Immature natural killer cell (primary cell): ENCODE data around the gene CUBN. TPM values are rescaled to one million over a fixed set of nuclear protein-coding genes. Genes with fewer than 3 reads are reported as not detected.
A peak's percentile ranks its signal among the peaks of the same experiment; 100 is the strongest.
"Not testable (repeated sequence)": the region's sequence is repeated elsewhere in the genome, so short reads cannot be mapped to it uniquely, and the experiment has no call there.

Experiments
- DNase-seq, 3 donors: peaks; one replicate each; pipeline ENCODE4 v3.0.0; 2022; ENCODE audit warnings: mixed read lengths in 1 of 3
- H3K27ac Mint-ChIP-seq, 6 donors: one replicate each; pipeline ENCODE4 v1.8.0; 2020; ENCODE audit warnings: mixed read lengths in 6 of 6, mild to moderate bottlenecking in 5 of 6, inconsistent platforms in 4 of 6, moderate library complexity in 3 of 6
- H3K27me3 Mint-ChIP-seq, 3 donors: one replicate each; pipeline ENCODE4 v1.8.0; 2020 to 2021; ENCODE audit warnings: low read depth in 3 of 3, mild to moderate bottlenecking in 3 of 3, mixed read lengths in 3 of 3, moderate library complexity in 3 of 3, inconsistent platforms in 1 of 3
- H3K36me3 Mint-ChIP-seq, 3 donors: one replicate each; pipeline ENCODE4 v1.8.0; 2020; ENCODE audit warnings: mixed read lengths in 3 of 3, inconsistent platforms in 2 of 3, mild to moderate bottlenecking in 2 of 3
- H3K4me1 Mint-ChIP-seq, 2 donors: one replicate each; pipeline ENCODE4 v1.8.0; 2020; ENCODE audit warnings: inconsistent platforms in 2 of 2, mild to moderate bottlenecking in 2 of 2, mixed read lengths in 2 of 2, moderate library complexity in 1 of 2
- H3K4me3 Mint-ChIP-seq, 5 donors: one replicate each; pipeline ENCODE4 v1.8.0; 2020; ENCODE audit warnings: mild to moderate bottlenecking in 5 of 5, mixed read lengths in 5 of 5, inconsistent platforms in 3 of 5, moderate library complexity in 3 of 5
- H3K9me3 Mint-ChIP-seq, 6 donors: one replicate each; pipeline ENCODE4 v1.8.0; 2020; ENCODE audit warnings: mild to moderate bottlenecking in 6 of 6, mixed read lengths in 6 of 6, inconsistent platforms in 4 of 6, moderate library complexity in 3 of 6
- polyA plus RNA-seq, 3 donors: library from polyadenylated mRNA; unstranded; fragments of 300-500 nt; fragmentation: Illumina TruSeq; gene quantifications; one replicate each; pipeline ENCODE4 v1.2.3, GENCODE V29; 2021

The CUBN gene
- polyA plus RNA-seq, 3 donors from 2014 or later = 0.16 to 1.2 TPM; not detected in 1

DNA sequence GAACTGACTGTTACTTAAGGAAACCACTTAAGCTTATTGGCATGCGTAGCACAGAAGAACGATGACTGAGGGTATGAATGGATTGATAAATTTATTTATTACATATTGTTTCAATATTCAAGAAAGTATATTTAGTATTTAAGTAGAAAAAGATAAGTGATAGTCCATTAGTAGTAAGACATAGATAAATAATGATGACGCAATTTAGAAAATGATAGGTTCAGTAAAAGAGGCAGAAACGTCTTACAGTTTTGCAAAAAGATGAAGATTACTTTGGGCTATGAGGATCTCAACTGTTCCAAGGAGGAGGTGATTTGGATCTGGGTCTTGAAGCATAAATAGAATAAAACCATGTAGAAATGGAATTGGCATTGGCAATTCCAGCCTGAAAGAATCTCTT, 275.8 kb downstream of the CUBN start:
- H3K4me1 Mint-ChIP-seq = no peaks in the 10 kb centered on the region
- H3K27me3 Mint-ChIP-seq = peaks cover 0 to 2% (median 0%) of the 10 kb centered on the region in 3 donors
- no peak overlapping the region for H3K27ac Mint-ChIP-seq

DNA sequence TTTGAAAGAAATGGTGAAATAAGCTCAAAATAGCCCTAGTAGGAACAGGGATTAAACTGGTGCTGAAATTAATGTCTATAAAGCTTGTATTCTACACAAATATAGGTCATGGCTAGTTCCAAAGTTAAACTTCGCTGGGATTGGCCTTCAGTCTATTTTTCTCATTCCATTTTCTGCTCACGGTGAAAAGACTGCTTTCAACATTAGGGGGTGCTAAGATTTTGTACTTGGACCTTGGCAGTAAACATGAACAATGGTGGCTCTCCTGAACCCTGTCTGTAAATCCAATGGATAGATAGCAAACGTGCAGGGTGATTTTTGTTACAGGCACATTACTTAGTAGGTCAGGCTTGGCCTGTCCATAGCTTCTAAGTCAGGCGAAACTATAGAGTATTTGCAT, 276.4 kb downstream of the CUBN start:
- no peak overlapping the region for H3K4me3 Mint-ChIP-seq
- H3K4me1 Mint-ChIP-seq = no peaks in the 10 kb centered on the region
- peak overlapping the region in 1 of 6 donors; percentile 62 for H3K27ac Mint-ChIP-seq
- H3K27me3 Mint-ChIP-seq = peaks cover 0 to 2% (median 0%) of the 10 kb centered on the region in 3 donors
- H3K36me3 Mint-ChIP-seq = no peaks in the 10 kb centered on the region
- no peaks in the 10 kb centered on the region for H3K9me3 Mint-ChIP-seq
- no peak for DNase-seq

More for the DNA sequence above, 275.8 kb downstream of the CUBN start:
- DNase-seq = no peak
- Mint-ChIP-seq H3K9me3 (no peaks in the 10 kb centered on the region), H3K36me3 (no peaks in the 10 kb centered on the region), H3K4me3 (no peak overlapping the region)

- H3K27ac Mint-ChIP-seq = no peak overlapping the region
- H3K36me3 Mint-ChIP-seq = no peaks in the 10 kb centered on the region
- no peak for DNase-seq
- no peaks in the 10 kb centered on the region for H3K9me3 Mint-ChIP-seq
- H3K27me3 Mint-ChIP-seq = peaks cover 0 to 2% (median 0%) of the 10 kb centered on the region in 3 donors
- no peak overlapping the region for H3K4me3 Mint-ChIP-seq
- no peaks in the 10 kb centered on the region for H3K4me1 Mint-ChIP-seq
Measured at GRCh38 chr10:16852624-16853023, 277.0 kb downstream of the CUBN start.

DNA sequence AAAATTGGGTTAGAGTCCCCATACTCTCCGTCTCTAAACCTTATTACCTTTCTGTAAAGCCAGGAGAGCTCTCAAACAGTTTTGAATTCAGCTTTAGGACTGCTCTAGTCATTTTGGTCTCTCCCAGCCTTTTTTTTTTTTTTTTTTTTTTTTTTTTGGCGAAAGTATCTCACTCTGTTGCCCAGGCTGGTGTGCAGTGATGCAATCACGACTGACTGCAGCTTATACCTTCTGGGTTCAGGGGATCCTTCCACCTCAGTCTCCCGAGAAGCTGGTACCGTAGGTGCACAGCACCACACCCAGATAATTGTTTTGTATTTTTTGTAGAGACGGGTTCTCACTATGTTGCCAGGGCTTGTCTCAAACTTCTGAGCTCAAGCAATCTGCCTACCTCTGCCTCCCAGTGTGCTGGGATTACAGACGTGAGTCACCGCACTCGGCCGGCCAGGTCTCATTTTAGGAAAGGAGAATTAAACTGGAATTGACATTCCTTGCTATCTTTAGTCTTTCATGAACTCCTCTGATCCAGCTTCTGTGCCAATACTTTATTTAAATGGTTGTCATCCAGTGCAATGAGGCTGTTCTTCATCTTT, 281.0 kb downstream of the CUBN start:
- H3K9me3 Mint-ChIP-seq = no peaks in the 10 kb centered on the region
- H3K36me3 Mint-ChIP-seq = no peaks in the 10 kb centered on the region
- H3K27ac Mint-ChIP-seq = no peak overlapping the region
- DNase-seq = no peak
- no peaks in the 10 kb centered on the region for H3K4me1 Mint-ChIP-seq
- H3K27me3 Mint-ChIP-seq = peaks cover 0 to 2% (median 0%) of the 10 kb centered on the region in 3 donors
- H3K4me3 Mint-ChIP-seq = no peak overlapping the region

GRCh38 chr10:16847644-16848043, 282.0 kb downstream of the CUBN start:
- Mint-ChIP-seq H3K36me3 (no peaks in the 10 kb centered on the region), H3K9me3 (no peaks in the 10 kb centered on the region), H3K4me1 (no peaks in the 10 kb centered on the region), H3K27me3 (peaks cover 0 to 4% (median 0%) of the 10 kb centered on the region in 3 donors), H3K27ac (no peak overlapping the region), H3K4me3 (no peak overlapping the region)
- DNase-seq = no peak

DNA sequence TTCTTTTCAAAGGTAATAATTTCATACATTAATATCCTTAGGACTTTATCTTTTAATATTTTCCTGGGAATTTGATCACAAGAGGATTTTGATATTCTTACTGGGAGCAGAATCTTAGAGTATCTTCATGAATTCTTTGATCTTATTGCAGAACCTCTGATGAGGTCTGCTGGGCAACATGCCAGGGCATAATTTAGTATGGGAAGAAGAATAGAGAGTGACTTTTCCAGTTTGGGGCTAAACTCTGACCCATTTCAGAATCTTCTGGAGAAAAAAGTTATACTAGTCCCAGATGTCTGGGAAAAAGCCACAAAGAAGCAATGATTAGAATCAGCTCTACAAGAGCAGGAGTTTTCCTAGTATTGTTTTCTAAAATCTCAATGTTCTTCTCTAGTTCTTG, 284.4 kb downstream of the CUBN start:
- no peak overlapping the region for H3K27ac Mint-ChIP-seq

GRCh38 chr10:16843252-16843870, 286.2 kb downstream of the CUBN start:
- Mint-ChIP-seq H3K27me3 (peaks cover 0 to 2% (median 2%) of the 10 kb centered on the region in 3 donors), H3K36me3 (no peaks in the 10 kb centered on the region), H3K27ac (no peak overlapping the region), H3K4me3 (no peak overlapping the region), H3K9me3 (peaks cover 0 to 1% (median 0%) of the 10 kb centered on the region in 6 donors), H3K4me1 (no peaks in the 10 kb centered on the region)
- DNase-seq = peak; percentile 52 to 64 (median 57)

More for the DNA sequence above, 284.4 kb downstream of the CUBN start:
- no peak overlapping the region for H3K4me3 Mint-ChIP-seq
- peaks cover 0 to 1% (median 0%) of the 10 kb centered on the region in 6 donors for H3K9me3 Mint-ChIP-seq
- no peaks in the 10 kb centered on the region for H3K36me3 Mint-ChIP-seq
- peaks cover 0 to 4% (median 1%) of the 10 kb centered on the region in 3 donors for H3K27me3 Mint-ChIP-seq
- DNase-seq = no peak
- no peaks in the 10 kb centered on the region for H3K4me1 Mint-ChIP-seq

GRCh38 chr10:16835228-16835627, 294.4 kb downstream of the CUBN start:
- no peaks in the 10 kb centered on the region for H3K36me3 Mint-ChIP-seq
- H3K4me1 Mint-ChIP-seq = no peaks in the 10 kb centered on the region
- H3K9me3 Mint-ChIP-seq = no peaks in the 10 kb centered on the region
- DNase-seq = no peak
- peaks cover under 1 to 3% (median 2%) of the 10 kb centered on the region in 3 donors for H3K27me3 Mint-ChIP-seq
- H3K4me3 Mint-ChIP-seq = no peak overlapping the region
- no peak overlapping the region for H3K27ac Mint-ChIP-seq

- Mint-ChIP-seq H3K36me3 (no peaks in the 10 kb centered on the region), H3K9me3 (no peaks in the 10 kb centered on the region)
- no peak for DNase-seq
Measured at GRCh38 chr10:16832351-16833080, 297.1 kb downstream of the CUBN start.

DNA sequence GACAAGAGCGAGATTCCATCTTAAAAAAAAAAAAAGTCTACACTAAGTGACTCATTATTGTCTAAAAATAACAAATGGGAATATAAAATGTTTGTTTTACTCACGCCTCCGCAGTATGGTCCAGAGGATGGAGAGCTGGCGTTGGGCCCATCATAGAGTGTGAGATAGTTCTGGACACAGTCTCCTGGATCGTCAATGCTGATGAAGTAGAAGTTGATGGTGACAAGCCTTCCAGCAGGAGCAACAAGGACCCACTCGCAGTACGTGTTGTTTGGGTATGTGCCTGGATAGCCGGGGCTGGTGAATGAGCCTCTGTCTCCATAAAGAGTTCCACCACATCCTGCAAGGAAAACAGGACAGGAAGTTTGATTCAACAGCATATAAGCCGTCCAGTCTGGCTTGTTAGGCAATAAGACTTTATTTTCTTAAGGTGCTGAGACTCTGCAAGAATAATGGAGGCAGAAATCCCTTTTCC, 300.9 kb downstream of the CUBN start:
- Mint-ChIP-seq H3K9me3 (no peaks in the 10 kb centered on the region), H3K27me3 (peaks cover 0 to 5% (median 2%) of the 10 kb centered on the region in 3 donors), H3K4me3 (no peak overlapping the region), H3K4me1 (peaks cover 7 to 11% of the 10 kb centered on the region in 2 donors), H3K36me3 (no peaks in the 10 kb centered on the region), H3K27ac (no peak overlapping the region)
- no peak for DNase-seq

More at GRCh38 chr10:16832351-16833080, 297.1 kb downstream of the CUBN start:
- H3K27ac Mint-ChIP-seq = no peak overlapping the region
- H3K4me1 Mint-ChIP-seq = peaks cover 7 to 11% of the 10 kb centered on the region in 2 donors
- H3K4me3 Mint-ChIP-seq = no peak overlapping the region
- peaks cover 1 to 3% (median 2%) of the 10 kb centered on the region in 3 donors for H3K27me3 Mint-ChIP-seq

- no peak overlapping the region for H3K27ac Mint-ChIP-seq
- H3K36me3 Mint-ChIP-seq = peaks cover 0 to 4% (median 3%) of the 10 kb centered on the region in 3 donors
- peaks cover 7 to 11% of the 10 kb centered on the region in 2 donors for H3K4me1 Mint-ChIP-seq
- peaks cover 0 to 5% (median 2%) of the 10 kb centered on the region in 3 donors for H3K27me3 Mint-ChIP-seq
- no peak overlapping the region for H3K4me3 Mint-ChIP-seq
- H3K9me3 Mint-ChIP-seq = peaks cover 0 to 3% (median 0%) of the 10 kb centered on the region in 6 donors
- peak; percentile 53 to 62 (median 54) for DNase-seq
Measured at GRCh38 chr10:16828114-16828568, 301.5 kb downstream of the CUBN start.

GRCh38 chr10:16827474-16827873, 302.1 kb downstream of the CUBN start:
- H3K4me3 Mint-ChIP-seq, H3K9me3 Mint-ChIP-seq, H3K27me3 Mint-ChIP-seq, DNase-seq, H3K27ac Mint-ChIP-seq, H3K36me3 Mint-ChIP-seq: not testable (repeated sequence)
- peaks cover 7 to 11% of the 10 kb centered on the region in 2 donors for H3K4me1 Mint-ChIP-seq

DNA sequence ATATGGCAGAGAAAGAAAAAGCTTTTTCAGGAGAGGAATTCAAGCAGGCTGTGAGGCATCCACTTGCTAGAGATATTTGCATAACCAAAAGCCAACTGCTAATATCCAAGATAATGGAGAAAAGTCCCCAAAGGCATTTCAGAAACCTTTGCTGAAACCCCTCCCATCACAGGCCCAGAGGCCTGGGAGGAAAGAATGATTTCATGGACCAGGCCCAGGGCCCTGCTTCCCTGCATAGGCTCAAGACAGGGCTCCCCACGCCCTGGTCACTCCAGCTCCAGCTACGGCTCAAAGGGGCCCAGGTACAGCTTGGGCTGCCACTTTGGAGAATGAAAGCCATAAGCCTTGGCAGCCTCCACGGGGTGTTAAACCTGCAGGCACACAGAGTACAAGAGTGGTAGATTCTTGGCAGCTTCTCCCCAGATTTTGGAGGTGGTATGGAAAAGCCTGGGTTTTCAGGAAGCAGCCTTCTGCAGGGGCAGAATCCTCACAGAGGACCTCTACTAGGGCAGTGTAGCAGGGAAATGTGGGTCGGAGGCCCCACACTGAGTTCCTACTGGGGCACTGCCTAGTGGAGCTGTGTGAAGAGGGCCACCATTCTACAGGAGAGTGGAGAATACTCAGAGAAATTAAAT, 306.8 kb downstream of the CUBN start:
- no peak overlapping the region for H3K4me3 Mint-ChIP-seq

More for the DNA sequence above, 306.8 kb downstream of the CUBN start:
- Mint-ChIP-seq H3K27ac (no peak overlapping the region), H3K36me3 (peaks cover 10 to 15% (median 11%) of the 10 kb centered on the region in 3 donors), H3K27me3 (peaks cover 3 to 10% (median 9%) of the 10 kb centered on the region in 3 donors), H3K9me3 (peaks cover 2 to 13% (median 10%) of the 10 kb centered on the region in 6 donors), H3K4me1 (peaks cover 3 to 9% of the 10 kb centered on the region in 2 donors)
- DNase-seq = no peak
